Activated CD4-positive, CD25-positive, alpha-beta regulatory T cell treated with anti-CD3 and anti-CD28 coated beads, Interleukin-2, amount 50 U/mL, for 16 hours (primary cell): ENCODE results near the gene SEL1L3.
"Not testable (repeated sequence)": the region's sequence is repeated elsewhere in the genome, so short reads cannot be mapped to it uniquely, and the experiment has no call there.

Source experiments
- DNase-seq: peaks from one replicate; pipeline ENCODE4 v3.0.0-alpha.2; 2020; ENCODE audit warnings: low read depth, low spot score

SEL1L3 gene

GRCh38 chr4:25879991-25880651 is 17.3 kb upstream of the SEL1L3 start:
- DNase-seq: no peak

GRCh38 chr4:25879587-25879986 is 16.8 kb upstream of the SEL1L3 start:
- no peak for DNase-seq

GRCh38 chr4:25879091-25879584 is 16.4 kb upstream of the SEL1L3 start:
- DNase-seq: no peak

GRCh38 chr4:25878676-25879075 is 15.9 kb upstream of the SEL1L3 start:
- no peak for DNase-seq

GRCh38 chr4:25875281-25875745 is 12.5 kb upstream of the SEL1L3 start:
- DNase-seq: no peak

- no peak for DNase-seq
Observed at GRCh38 chr4:25874655-25875054, 11.9 kb upstream of the SEL1L3 start.

DNA sequence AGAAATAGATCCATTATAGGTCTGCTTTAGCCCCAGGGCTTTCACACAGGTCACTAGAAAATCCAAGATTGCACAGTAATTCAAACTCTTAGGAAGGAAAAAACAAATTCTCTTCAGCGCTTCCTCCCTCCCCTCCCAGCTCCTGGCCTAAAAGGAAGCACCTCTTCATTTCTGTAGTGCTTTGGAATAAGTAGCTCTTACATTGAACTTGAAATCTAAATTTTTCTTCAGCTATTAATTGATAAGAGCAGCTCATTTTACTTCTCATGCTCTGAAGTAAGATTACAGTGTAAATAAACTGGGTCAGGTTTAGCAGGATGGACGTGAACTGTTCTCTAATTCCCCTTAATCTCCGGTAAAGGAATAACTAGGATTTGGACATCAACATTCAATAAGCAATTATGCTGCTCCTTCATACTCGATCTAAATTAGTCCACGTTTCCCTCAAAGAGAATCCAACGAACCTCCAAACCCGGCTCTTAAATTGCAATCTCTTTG is 10.9 kb upstream of the SEL1L3 start:
- no peak for DNase-seq

GRCh38 chr4:25872851-25873631 is 10.3 kb upstream of the SEL1L3 start:
- no peak for DNase-seq

- no peak for DNase-seq
Observed at GRCh38 chr4:25870081-25870480, 7.3 kb upstream of the SEL1L3 start.

DNA sequence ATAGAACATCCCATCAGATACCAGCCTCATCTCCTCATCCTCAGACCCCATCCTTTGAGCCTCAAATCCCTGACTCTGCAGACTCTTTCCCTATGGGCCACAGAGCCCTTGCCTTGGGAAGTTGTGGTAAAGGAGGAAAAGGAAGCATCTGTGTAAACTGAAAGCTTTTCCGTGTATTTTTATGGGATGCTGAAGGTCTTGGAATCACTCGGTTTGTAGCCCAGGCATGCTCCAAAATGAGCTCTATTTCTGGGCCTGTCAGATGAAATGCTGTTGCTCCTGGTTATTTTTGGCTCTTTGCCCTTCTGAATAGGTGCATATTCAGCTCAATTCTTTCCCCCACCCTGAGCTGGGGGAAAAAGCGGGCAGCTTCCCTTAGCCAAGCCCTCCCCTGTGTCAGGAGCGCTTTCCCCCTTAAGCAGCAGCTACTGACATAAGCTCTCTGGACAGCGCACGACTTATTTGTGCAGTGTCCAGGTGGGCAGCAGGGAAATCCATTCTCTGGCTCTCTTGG is 5.0 kb upstream of the SEL1L3 start:
- DNase-seq: no peak

GRCh38 chr4:25866401-25866800 is 3.6 kb upstream of the SEL1L3 start:
- DNase-seq: not testable (repeated sequence)

DNA sequence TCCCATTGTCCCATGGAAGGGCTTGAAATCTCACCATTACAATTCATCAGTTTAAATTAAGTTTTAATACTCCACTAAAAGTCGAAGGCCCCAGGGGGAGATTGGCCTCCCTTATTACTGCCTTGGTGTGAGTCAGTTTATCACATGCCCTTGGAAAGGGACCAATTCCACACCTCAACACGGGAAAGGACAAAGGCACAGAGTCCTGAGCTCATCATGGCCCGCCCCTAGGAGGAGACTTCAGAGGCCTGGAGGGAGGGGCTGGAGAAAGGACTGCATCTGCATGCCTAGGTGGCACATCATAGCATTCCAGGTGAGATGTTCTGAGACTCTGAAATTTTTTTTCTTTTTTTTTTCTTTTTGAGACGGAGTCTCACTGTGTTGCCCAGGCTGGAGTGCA is 2.8 kb upstream of the SEL1L3 start:
- DNase-seq: no peak

GRCh38 chr4:25863831-25864418 is 1.1 kb upstream of the SEL1L3 start:
- DNase-seq: no peak

DNA sequence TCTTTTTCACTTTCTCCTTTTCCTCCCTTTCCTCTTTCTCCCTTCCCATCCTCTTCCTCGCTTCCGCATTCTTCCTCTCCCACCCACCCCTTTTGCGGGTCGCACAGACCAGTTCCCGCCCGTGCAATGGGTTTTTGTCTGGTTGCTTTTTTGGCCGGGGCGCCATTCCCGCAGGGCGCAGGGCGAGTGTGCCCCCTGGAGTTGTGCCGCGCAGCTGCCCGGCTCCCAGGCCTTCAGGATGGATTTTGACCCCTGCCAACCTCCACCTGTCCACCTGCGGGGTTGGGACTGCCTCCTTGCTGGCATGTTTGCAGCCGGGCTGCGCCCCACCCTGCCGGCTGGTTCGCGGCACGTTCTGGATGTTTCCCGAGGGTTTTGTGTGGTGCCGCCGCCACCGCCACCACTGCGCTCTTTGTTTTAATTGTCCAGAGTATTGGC is 578 bp upstream of the SEL1L3 start:
- DNase-seq: no peak

DNA sequence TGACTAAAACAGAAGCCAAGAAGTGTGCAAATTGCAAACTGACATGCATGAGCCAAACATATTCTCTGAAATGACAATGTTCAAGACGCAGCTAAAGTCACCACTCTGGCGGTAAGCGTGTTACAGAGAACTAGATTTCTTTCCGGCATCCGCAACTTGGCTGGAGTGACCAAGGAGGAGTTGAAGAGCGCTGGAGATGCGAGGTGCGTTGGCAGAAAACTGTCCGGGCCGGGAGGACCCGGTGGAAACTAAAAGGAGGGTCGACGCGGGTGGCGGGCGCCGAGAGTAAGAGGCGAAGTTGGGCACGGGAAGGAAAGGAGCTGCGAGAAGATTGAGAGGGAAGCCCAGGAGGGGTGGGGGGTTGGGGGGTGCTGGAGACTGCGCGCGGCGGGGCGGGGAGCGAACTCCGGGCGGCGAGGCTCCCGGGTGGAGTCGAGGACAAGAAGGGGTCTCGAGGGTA is 807 bp downstream of the SEL1L3 start:
- DNase-seq: no peak

DNA sequence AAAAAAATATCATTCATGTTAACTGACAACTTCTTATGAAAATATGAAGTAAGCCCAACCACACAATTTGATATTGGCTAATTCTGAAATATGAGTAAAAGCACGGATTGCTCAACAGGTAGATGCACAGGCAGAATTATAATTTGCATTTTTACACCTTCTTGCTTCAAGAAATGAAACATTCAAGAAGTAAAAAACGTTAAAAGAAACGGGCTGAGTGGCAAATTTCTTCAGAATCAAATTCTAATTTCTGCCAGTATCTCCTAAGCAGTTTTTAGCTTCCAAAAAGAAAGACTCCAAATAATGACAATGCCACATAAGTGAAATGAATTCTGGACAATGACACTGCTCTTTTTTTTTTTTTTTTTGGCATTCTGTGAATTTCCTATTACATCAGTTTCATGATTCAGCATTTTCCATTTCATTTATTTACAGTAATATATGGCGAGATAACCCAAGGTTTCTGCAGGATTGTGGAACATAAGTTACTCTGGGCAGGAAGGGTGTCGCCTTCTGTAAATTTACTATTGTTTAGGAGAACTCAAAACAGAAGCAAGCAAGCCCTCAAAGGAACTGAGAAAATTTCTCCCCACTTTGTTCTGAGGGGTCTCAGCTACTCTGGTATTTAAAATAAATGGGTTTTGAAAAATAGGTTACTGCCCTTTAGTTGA is 1.4 kb downstream of the SEL1L3 start:
- DNase-seq: no peak

DNA sequence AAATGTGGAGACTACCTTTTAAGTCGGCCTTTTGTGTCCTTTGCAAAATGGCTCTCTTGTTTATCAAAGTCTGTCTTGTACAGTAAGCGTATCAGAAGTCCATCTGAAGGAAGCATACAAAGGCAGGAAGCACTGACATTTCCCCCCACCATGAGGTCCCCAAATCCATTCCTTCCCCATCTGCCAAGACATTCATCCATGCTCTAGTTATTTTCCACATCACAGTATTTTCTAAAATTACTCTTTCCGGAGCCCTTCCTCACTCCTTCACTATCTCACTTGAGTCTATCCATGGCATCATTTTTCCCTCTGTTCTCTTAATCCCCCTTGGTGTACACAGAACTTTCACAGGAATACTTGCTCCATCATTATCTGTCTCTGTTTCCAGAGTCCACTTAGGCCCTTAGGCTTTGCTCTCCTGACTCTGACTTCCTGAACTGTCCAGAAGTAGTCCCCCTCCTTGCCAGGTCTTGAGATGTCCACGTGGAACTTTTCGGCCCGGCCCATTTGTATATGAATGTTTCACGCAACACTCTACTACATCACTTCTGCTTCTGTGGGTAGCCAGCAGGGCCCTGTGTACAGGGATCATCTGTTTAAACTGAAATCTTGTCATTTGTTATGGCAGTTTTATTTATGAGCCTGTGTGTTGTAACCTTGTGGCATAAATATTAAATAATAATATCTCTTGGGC is 2.1 kb downstream of the SEL1L3 start:
- DNase-seq: no peak

DNA sequence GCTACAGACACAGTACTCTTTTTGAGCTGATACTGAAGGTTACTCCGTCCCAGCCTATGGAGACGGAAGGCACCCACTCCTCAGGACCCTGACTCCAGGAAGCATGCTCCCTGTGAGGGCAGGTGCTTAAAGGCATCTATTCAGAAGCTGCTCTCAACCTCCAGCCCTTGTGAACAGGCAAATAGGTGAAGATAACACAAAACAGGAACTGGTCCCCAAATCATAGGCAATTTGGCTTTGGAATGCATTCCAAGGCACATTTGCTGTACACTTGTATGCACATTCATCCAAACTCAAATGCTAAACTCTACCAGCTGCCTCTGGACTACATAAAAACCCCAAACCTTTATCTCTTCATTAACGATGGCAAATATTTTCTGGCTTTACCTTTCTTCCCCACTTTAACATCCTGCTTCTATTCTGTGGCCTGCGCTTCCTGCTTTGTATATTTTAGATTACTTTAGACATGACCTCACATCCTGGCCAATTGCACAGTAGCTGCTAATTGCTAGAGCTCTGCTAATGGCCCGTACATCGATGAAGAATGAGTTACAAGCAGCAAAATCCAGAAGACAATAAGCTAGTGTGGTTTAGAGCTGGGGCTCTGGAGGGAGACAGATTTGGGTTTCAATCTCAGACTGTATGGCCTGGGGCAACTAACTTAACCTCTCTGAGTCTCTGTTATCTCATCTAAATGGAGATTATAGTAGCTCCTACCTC is 3.2 kb downstream of the SEL1L3 start:
- no peak for DNase-seq

DNA sequence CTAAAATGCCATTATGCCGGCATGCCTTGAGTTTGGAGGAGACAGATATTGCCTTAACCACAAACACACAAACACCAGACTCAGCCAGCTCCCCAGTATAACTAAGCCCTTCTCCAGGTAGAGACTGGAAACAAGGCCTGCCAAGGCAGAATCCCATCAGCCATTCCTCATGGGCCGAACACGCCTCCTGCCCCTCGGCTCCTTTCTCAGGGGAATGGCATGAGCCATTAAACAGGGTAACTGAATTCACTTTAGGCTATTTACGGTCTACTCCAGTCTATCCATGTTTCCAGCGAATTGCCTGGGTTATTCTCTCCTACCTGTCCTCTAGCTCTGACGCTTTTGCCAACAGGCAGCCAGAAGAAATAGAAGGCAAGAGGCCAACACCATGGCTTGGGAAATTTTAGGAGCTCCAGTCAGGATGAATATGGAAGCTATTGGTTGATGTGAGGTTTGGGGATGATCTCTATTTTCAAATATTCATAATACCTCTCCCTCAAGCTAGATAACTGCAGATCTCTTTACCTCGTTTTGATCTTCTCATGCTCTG is 4.9 kb downstream of the SEL1L3 start:
- no peak for DNase-seq

DNA sequence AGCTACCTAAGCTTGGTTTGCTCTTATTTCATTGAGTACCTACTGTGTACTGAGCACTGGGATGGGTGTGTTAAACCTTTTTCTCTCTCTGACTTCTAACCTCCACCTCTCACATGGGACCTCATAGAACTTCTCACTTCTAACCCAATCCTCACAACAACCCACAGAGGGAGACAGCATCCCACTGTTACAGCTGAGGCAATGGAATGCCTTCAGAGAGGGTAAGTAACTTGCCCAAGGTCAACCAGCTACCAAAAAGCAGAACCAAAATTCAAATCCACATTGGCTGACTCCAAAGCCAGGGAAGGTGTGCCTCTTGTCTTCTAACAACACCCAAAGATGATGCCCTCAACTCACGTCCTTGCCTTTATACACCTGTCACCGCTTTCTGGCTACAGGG is 5.4 kb downstream of the SEL1L3 start:
- DNase-seq: no peak
